Measurements from ENCODE around the gene IGSF8.
A peak's percentile ranks its signal among the peaks of the same experiment; 100 is the strongest.

IGSF8 gene

DNA sequence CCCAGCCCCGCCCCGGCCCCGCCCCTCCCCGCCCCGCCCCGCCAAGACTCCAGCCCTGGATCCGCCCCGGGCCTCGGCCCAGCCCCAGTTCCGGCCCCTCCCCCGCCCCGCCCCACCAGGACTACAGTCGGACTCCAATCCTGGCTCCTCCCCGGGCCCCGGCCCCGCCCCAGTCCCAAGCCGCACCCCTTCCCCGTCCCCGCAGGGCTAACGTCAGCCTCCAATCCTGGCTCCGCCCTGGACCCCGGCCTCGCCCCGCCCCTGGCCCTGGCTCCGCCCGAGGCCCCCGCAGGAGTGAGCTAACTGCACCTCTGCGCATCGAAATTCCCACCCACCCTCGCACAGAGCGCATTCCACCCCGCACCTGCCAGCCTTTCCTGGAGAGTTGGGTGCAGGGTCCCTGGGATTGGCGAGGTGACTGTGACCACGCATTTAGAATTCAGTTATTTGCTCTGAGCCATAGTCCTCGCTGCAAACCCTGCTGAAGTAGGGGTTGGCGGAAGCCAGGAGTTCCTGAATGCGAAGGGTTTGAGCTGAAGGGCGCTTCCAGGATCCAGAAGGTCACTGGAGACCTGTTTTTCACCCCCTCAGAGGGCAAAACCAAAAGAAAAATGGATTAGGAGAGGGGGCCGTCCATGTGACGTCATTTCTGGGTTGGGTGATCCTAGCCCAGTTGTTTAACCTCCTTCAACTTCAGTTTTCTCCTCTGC is 588 bp upstream of the IGSF8 start (continued):
- TF ChIP-seq, protein P1, sequence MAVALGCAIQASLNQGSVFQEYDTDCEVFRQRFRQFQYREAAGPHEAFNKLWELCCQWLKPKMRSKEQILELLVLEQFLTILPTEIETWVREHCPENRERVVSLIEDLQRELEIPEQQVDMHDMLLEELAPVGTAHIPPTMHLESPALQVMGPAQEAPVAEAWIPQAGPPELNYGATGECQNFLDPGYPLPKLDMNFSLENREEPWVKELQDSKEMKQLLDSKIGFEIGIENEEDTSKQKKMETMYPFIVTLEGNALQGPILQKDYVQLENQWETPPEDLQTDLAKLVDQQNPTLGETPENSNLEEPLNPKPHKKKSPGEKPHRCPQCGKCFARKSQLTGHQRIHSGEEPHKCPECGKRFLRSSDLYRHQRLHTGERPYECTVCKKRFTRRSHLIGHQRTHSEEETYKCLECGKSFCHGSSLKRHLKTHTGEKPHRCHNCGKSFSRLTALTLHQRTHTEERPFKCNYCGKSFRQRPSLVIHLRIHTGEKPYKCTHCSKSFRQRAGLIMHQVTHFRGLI (tag by site-specific recombination; IDR thresholded peaks at IDR 0.05): peak; percentile 93
- 0 out of 2 replicates have a peak, but pooled peaks have one; percentile 22 for TF ChIP-seq KLF7 (tag by site-specific recombination; IDR thresholded peaks at IDR 0.05; ENCODE audit: borderline replicate concordance)
- TF ChIP-seq KLF10 (tag by site-specific recombination; IDR thresholded peaks at IDR 0.05): peak; percentile 48; the same call in 1 of the 2 replicates
- TF ChIP-seq SP3 (tag by site-specific recombination; IDR thresholded peaks at IDR 0.05): peak; percentile 36
- TF ChIP-seq, protein P2, sequence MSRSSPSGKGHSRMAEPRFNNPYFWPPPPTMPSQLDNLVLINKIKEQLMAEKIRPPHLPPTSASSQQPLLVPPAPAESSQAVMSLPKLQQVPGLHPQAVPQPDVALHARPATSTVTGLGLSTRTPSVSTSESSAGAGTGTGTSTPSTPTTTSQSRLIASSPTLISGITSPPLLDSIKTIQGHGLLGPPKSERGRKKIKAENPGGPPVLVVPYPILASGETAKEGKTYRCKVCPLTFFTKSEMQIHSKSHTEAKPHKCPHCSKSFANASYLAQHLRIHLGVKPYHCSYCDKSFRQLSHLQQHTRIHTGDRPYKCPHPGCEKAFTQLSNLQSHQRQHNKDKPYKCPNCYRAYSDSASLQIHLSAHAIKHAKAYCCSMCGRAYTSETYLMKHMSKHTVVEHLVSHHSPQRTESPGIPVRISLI (tag by site-specific recombination; IDR thresholded peaks at IDR 0.05): no peak
- TF ChIP-seq KLF8 (tag by site-specific recombination; IDR thresholded peaks at IDR 0.05): peak; percentile 43; the same call in 1 of the 2 replicates

DNA sequence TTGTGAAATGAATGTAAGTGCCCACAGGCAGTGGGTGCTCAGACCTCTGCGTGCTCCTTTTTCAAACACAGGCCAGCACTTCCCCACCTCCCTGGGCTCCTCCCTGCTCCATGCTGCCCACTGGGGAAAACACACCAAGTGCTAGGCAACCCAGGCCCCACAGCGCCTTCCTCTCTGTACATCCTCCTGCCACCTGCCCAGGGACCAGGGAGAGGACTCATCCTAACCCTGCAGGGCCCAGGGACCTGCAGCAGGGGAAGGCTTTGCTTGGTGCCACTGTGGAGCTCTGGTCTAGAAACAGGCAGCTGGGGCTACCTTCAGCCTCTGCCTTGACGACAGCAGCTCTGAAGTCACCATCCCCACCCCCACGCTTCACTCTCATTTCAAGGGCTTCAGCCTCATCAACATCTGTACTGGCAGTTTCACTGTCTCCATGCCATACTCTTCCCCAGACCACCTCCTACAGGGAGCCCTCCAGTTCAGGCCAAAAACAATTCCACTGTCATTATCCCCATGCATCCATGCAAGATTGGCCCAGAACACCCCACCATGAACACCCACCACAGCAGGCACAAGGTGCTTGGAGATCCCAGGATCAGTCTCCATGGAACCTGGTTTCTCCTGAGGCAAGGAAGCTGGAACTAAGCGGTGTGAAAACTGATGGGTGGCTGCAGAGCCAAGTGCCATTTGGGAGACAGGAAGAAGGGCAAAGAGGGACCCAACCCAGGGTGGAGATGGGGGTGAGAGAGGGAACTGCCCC is 1.1 kb downstream of the IGSF8 start:
- no peak overlapping the region for H3K4me3 ChIP-seq (ENCODE audit: low read depth, low read length)
- no peaks in the 10 kb centered on the region for H3K9me3 ChIP-seq (ENCODE audit: control insufficient read depth, insufficient read depth, low read depth, low read length)
- no peak overlapping the region for H3K27ac ChIP-seq (ENCODE audit: extremely low read depth, low read depth, low read length)
- peaks cover 4% of the 10 kb centered on the region for H3K4me1 ChIP-seq (ENCODE audit: control insufficient read depth, insufficient read depth, low read length)
- ChIA-PET CTCF (interaction anchor here (0.6 to 5.1 kb wide), 19 partner anchors 11 to 886 kb away, joined by 3 to 64 read pairs (median 4); partner anchors contain the start of gene PEX19), POLR2A (interaction anchor here (0.9 to 2.1 kb wide), 2 partner anchors 11 to 15 kb away, joined by 3 to 11 read pairs; no protein-coding TSS in a partner anchor)
- H3K36me3 ChIP-seq (ENCODE audit: control insufficient read depth in 2 of 2, insufficient read depth in 1 of 2, low read length in 2 of 2): peaks cover 0 to 11% of the 10 kb centered on the region in 2 experiments; a peak in 1 of 3 replicates
- TF ChIP-seq, protein P3, sequence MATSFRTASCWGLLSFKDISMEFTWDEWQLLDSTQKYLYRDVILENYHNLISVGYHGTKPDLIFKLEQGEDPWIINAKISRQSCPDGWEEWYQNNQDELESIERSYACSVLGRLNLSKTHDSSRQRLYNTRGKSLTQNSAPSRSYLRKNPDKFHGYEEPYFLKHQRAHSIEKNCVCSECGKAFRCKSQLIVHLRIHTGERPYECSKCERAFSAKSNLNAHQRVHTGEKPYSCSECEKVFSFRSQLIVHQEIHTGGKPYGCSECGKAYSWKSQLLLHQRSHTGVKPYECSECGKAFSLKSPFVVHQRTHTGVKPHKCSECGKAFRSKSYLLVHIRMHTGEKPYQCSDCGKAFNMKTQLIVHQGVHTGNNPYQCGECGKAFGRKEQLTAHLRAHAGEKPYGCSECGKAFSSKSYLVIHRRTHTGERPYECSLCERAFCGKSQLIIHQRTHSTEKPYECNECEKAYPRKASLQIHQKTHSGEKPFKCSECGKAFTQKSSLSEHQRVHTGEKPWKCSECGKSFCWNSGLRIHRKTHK (tag by site-specific recombination; IDR thresholded peaks at IDR 0.05): no peak
- TF ChIP-seq, protein P4, sequence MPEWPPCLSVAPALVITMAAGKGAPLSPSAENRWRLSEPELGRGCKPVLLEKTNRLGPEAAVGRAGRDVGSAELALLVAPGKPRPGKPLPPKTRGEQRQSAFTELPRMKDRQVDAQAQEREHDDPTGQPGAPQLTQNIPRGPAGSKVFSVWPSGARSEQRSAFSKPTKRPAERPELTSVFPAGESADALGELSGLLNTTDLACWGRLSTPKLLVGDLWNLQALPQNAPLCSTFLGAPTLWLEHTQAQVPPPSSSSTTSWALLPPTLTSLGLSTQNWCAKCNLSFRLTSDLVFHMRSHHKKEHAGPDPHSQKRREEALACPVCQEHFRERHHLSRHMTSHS (tag by site-specific recombination; IDR thresholded peaks at IDR 0.05): no peak
- TF ChIP-seq BCL11B (tag by site-specific recombination; IDR thresholded peaks at IDR 0.05; ENCODE audit: low read depth) (no peak), ZNF155 (tag by site-specific recombination; IDR thresholded peaks at IDR 0.05) (no peak), ZNF433 (tag by site-specific recombination; IDR thresholded peaks at IDR 0.05; ENCODE audit: low read depth) (no peak), ZNF521 (tag by site-specific recombination; IDR thresholded peaks at IDR 0.05) (no peak), SALL2 (tag by site-specific recombination; IDR thresholded peaks at IDR 0.05; ENCODE audit: borderline replicate concordance) (no peak), SETDB1 (IDR thresholded peaks at IDR 0.05; ENCODE audit: insufficient read length, low read length) (no peak), KLF1 (tag by site-specific recombination; IDR thresholded peaks at IDR 0.05) (peak; percentile 51), ZNF354C (tag by site-specific recombination; IDR thresholded peaks at IDR 0.05; ENCODE audit: borderline replicate concordance, low read depth) (no peak), ZNF571 (tag by site-specific recombination; IDR thresholded peaks at IDR 0.05) (no peak), ZNF629 (tag by site-specific recombination; IDR thresholded peaks at IDR 0.05) (no peak), ZFHX2 (tag by site-specific recombination; conservative IDR thresholded peaks at IDR 0.05) (peak; percentile 36; the same call in 1 of the 2 replicates), ZNF555 (tag by site-specific recombination; conservative IDR thresholded peaks at IDR 0.05) (no peak)
- TF ChIP-seq, protein P5, sequence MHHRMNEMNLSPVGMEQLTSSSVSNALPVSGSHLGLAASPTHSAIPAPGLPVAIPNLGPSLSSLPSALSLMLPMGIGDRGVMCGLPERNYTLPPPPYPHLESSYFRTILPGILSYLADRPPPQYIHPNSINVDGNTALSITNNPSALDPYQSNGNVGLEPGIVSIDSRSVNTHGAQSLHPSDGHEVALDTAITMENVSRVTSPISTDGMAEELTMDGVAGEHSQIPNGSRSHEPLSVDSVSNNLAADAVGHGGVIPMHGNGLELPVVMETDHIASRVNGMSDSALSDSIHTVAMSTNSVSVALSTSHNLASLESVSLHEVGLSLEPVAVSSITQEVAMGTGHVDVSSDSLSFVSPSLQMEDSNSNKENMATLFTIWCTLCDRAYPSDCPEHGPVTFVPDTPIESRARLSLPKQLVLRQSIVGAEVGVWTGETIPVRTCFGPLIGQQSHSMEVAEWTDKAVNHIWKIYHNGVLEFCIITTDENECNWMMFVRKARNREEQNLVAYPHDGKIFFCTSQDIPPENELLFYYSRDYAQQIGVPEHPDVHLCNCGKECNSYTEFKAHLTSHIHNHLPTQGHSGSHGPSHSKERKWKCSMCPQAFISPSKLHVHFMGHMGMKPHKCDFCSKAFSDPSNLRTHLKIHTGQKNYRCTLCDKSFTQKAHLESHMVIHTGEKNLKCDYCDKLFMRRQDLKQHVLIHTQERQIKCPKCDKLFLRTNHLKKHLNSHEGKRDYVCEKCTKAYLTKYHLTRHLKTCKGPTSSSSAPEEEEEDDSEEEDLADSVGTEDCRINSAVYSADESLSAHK (tag by site-specific recombination; IDR thresholded peaks at IDR 0.05): peak; percentile 97
- TF ChIP-seq, protein P6, sequence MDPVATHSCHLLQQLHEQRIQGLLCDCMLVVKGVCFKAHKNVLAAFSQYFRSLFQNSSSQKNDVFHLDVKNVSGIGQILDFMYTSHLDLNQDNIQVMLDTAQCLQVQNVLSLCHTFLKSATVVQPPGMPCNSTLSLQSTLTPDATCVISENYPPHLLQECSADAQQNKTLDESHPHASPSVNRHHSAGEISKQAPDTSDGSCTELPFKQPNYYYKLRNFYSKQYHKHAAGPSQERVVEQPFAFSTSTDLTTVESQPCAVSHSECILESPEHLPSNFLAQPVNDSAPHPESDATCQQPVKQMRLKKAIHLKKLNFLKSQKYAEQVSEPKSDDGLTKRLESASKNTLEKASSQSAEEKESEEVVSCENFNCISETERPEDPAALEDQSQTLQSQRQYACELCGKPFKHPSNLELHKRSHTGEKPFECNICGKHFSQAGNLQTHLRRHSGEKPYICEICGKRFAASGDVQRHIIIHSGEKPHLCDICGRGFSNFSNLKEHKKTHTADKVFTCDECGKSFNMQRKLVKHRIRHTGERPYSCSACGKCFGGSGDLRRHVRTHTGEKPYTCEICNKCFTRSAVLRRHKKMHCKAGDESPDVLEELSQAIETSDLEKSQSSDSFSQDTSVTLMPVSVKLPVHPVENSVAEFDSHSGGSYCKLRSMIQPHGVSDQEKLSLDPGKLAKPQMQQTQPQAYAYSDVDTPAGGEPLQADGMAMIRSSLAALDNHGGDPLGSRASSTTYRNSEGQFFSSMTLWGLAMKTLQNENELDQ (tag by site-specific recombination; IDR thresholded peaks at IDR 0.05; ENCODE audit: low read depth): no peak
